Endometrial microvascular endothelial cells (primary cell): Measurements from ENCODE around the gene LANCL2. TPM values are rescaled to one million over a fixed set of nuclear protein-coding genes. Genes with fewer than 3 reads are reported as not detected.

ENCODE experiments used
- in situ Hi-C: cut with HindIII; loops from 2 replicates; pipeline ENCODE4 v1.10.0; 2017; ENCODE audit warnings: low sequenced_read_pairs, low pct_unique_long_range_greater_than_20kb; ENCODE audit errors: inconsistent ontology term
- total RNA-seq: library from RNA; depleted of rRNA; stranded (reverse); fragments of >200 nt; gene quantifications from one replicate; pipeline ENCODE4 v1.2.3, GENCODE V29; 2015; ENCODE audit errors: inconsistent ontology term

The LANCL2 gene, protein sequence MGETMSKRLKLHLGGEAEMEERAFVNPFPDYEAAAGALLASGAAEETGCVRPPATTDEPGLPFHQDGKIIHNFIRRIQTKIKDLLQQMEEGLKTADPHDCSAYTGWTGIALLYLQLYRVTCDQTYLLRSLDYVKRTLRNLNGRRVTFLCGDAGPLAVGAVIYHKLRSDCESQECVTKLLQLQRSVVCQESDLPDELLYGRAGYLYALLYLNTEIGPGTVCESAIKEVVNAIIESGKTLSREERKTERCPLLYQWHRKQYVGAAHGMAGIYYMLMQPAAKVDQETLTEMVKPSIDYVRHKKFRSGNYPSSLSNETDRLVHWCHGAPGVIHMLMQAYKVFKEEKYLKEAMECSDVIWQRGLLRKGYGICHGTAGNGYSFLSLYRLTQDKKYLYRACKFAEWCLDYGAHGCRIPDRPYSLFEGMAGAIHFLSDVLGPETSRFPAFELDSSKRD
- 21.8 TPM for total RNA-seq

DNA sequence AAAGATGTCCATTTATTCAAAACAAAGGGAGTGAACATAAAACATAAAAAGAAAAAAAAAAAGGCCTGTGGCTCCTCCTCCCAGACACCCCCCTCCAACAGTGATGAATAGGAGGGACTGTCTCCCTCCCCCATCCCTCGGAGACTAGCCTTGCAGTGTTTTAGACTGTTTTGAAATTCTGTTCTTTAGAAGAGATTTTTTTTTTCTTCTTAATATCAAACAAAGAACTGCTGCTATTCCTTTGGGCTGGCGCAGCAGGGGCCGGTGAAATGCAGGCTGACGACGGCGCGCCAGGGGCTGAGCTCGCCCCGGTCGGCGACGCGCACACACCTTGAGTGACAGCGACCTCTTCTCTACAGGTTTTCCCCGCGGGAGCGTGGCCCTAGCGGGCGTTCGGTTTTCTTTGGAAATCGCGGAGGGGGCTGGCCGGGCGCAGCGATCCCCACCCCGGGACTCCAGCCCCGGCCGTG, at the start of gene LANCL2:
Gene LANCL2, plus strand, starts transcription at position 133 of the 470 bp plus-strand sequence. CDS start 689 bp downstream, outside the sequence.
- in situ Hi-C loops: no loop called here

DNA sequence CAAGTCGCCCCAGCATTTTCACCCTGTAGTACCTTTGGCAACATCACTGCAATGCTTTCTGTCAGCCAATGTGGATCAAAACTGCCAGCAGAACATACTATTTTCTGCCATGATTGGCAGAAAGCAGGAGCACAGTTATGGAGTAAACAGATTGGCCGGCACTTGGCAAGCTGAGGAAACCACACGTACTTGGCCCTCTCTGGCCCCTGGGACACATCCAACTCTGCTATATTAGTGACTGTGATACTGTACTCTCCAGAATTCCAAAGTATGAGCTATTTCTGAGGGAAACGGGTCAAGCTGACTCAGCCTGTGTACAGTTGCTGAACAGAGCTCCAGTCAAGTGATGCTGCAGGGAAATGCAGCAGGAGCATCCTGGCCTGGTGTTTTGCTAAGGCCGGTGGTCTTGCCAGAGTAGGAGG, 39.8 kb upstream of the LANCL2 start:
- in situ Hi-C loops: no loop called here

DNA sequence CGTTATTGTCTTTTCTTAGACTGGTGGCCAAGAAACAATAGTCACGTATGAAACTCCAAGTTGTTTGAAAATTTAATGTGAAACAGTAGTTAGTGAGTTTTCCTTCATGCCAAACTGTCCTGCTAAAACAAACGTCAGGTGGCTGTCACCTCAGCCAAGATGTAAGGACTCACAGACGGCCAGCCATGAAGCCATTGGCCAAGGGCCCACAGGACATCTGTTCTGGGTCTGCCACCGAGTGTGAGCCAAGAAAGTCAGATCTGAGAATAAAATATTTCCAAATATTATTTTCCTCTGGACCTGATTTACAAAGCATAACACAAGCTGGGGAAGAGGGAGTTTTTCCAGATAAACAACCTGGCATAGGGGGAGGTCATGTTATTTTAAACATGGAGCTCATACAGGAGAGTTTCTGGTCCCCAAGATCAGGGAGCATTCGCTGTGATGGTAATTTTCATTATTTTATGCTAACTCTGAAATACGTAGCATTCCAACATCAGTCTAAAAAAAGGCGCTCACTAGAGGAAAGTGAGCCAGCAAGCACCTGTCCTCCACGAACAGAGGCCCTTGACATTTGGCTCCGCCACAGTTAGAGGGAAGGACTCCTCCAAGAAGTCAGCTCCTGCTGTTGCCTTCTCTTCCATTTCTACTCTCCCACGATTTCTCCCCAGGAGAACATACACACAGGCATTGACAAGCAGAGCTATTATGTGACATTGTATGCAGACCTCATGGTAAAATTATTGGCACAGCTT, 38.9 kb upstream of the LANCL2 start:
- in situ Hi-C loops: no loop called here

DNA sequence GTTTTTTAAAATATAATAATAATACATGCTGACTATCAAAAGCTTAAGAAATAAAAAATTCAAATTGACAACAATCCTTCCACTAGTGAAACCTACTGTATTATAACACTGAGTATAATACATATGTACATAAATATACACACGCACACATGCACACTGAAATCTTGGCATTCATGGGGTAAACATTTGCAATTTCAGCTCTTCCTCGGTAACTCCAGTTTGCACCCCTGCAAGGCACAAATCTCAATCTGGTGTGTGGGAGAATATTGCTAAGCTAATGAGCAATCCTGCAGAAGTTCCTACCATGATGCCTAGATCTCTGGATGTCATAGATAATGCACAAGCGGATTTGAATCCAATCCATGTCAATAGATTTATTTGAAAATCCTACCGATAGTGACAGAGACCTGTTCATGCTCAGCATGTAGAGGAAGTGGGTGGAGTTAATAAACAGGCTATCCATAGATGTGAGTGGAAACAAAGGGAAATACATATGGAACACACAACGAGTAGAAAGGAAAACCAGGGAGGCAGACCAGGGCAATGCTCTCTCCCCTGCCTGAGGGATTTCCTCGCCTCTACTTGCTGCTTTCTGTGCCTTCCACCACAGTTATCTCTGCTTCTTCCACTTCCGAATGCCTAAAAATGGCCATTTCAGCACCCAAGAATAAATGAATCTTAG, 38.1 kb upstream of the LANCL2 start:
- in situ Hi-C loops: no loop called here

DNA sequence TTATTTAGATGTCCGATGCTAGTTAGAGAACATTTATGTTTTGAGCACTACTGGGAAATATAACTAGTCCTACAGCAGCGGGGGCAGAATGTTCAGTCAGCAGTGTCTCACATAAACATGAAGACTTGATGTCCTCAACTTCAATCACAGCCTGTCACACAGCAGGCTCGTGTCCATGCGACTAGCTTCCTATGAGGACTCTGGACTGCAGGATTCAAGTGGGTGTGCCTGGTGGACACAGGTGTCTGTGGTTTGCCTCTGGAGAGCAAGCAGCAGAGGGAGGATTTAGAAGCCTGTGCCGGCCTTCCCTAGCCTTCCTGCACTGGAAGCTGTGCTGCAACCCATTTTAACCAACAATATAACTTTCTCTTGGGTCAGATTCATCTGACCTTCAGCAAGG, 30.0 kb upstream of the LANCL2 start:
- in situ Hi-C loops: no loop called here

DNA sequence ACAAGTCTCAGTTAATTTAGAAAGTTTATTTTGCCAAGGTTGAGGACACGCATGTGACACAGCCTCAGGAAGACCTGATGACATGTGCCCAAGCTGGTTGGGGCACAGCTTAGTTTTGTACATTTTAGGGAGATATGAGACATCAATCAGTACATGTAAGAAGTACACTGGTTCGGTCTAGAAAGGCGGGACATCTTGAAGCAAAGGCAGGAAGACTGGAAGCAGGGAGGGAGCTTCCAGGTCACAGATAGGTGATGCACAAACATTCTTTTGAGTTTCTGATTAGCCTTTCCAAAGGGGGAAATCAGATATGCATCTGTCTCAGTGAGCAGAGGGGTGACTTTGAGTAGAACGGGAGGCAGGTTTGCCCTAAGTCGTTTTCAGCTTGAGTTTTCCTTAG, 29.4 kb upstream of the LANCL2 start:
- in situ Hi-C loops: no loop called here

DNA sequence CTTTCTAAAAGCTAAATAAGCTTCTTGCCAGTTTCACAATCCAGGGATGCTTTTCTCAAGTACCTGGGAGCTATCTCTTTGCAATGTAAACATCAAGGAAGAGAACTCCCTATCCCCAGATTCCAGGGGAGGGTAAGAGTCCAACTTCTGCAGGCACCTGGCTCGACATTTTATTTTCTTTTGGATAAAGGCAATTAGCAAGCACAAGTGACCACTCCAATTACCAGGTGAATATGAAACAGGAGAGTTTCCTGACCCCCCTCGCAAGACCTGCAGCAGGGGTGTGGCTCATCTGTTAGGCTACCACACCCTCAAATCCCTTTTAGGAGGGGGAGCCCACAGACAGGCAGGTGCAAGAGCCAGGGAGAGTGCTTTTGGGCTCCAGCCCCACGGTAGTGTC, 28.6 kb upstream of the LANCL2 start:
- in situ Hi-C loops: no loop called here

DNA sequence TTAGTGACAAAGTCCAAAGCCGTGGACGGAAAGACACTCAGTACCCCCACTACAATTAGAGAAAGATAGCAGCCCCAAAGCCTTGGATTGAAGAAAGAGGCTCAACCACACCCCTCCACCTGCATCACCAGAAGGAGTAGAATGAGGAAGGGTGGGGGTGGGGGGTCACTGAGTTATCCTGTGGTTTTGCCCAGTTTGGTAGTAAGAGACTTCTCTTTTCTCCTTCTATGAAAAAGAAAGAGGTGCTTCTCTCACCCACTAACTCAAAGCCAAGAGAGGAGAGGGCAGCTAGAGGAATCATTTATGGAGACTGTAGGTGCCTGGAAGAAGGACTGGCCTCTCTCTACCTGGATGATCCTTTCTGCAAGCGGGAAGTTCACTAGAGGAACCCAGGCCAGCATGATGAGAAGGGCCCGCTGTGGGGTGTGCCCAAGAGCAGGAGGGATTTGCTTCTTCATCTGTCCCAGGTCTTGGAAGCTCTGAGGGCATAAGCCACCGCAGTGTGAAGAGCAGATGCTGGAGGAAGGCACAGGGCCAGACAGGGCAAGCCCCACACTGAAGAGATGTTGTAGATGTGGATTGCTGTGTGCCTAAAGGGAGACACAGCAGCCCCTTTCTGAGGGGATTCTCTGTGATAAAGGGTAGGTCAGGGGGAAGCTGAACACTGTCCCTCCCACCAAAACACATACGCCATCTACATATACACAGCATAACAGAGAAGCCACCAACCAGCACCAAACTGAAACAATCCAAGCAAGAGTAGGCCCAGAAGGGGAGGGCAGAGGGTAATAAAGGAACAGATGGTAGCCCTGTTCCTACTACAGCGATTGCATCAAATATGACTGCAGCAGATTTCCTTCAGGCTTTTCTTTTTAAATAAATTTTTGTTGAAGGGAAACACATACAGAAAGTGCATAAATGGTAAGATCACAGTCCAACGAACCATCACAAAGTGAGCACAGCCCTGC, 25.8 kb upstream of the LANCL2 start:
- in situ Hi-C loops: no loop called here

DNA sequence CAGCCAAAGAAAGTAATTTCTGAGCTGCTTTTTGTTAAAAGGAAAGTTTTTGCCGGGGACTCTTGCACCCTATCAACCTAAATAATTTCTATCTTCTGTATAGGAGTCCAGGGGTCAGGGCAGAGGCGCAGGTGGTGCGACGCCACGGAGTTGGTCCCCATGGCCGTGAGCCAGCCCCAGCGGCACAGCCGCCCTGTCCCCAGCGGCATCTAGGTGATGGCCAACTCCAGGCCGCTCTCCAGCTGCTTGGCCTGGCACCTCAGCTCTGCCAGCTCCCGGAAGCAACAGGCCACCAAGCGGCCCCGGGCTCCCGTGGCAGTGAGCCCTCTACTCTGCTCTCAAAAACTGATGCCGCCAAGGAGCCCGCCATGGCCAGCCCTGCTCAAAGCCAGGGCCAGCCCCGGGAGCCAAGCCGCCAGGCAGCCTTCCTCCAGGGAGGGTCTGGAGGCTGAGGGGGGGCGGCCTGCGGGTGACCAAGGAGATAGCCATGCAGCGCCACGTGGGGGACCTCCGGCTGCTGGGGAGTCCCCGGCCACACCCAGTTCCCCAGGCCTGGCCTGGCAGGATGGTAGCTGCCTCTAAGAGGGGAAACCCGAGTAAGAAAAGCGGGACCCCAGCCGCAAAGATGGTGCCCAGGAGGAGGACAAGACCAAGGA, 22.8 kb upstream of the LANCL2 start:
- in situ Hi-C loops: no loop called here

DNA sequence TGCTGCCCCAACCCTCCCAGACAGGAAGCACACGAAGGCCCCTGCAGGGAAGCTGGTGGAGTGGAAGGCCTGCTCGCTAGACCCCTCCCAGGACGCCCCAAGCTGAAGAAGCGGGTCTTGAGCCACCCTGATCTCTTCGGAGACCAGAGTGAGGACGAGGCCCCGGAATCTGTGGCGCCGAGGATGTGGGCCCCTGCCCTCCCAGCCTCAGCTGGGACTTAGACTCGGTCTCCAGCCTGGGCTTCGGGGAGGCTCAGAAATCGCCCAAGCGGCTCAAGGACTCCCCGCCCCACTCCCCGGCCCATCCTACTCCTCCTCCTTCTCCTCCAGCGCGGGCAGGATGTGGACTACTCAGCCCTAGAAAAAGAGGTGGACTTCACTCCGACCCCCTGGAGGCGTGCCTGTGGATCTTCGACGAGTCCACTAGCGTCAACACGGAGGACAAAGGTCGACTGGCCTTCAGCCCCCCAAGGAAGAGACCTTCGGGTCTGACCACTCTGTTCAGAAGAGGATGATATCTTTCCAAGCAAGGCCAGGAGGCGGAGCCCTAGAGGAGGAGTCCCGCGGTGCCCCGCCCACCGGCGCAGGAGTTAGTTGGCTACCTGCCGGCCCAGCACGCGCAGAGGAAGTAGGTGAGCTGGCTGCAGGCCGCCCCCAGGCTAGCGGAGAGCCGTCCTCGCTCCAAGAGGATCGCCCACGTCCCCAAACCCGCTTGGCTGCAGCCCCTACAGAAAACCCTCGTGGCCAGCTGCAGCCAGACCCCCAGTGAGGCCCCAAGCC, 21.9 kb upstream of the LANCL2 start:
- in situ Hi-C loops: no loop called here

DNA sequence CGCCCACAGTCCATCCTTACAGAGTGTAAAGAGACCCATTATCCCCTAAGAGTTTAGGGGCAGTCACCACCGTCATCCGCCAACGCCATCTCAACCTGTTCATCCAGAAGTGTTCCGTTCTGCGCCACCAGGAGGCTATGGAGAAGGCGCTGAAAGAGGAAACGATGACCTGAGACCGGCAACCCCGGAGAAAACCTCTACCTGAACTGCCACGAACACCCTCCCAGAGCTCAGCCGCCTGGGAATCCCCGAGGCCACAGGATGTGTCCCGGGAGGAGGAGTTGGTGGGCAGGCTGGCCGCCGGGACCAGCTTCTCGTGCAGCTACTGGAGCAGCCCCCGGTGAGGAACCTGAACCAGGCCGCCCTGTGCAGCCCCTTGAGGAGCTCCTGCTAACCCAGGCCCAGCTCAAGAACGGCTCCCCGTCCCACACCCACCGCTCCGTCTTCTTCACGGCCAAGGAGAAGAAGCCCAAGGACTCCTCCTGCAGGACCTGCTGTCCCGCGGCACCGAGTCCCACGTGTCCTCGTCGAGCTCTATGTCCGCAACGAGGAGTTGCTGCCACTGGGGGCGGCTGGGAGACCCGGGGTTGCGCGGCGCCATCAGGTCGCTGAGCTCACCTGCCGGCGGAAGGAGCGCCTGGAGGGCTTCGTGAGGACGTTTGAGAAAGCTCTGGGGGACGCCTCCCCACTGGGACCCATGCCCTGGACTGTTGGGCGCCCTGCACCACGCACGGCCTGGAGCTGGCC, 21.1 kb upstream of the LANCL2 start:
- in situ Hi-C loops: no loop called here

DNA sequence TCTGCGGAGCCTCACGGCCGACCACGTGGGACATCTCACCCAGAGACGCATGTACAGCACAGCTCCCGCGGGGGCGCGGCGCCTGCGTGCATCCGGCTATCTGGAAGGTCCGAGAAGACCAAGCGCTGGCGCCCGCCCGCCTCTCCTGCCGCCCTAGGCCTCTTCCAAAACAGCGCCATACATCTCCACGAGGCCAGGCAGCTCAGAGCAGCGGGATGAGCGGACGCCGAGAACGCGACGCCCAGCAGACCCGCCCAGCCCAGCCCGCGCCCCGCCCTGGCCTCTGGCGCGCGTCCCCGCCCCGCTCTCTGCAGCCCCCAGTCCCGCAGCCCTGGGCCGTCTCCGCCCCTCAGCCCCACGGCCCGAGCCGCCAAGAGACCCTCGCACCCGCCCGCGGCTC, 20.3 kb upstream of the LANCL2 start:
- in situ Hi-C loops: no loop called here

DNA sequence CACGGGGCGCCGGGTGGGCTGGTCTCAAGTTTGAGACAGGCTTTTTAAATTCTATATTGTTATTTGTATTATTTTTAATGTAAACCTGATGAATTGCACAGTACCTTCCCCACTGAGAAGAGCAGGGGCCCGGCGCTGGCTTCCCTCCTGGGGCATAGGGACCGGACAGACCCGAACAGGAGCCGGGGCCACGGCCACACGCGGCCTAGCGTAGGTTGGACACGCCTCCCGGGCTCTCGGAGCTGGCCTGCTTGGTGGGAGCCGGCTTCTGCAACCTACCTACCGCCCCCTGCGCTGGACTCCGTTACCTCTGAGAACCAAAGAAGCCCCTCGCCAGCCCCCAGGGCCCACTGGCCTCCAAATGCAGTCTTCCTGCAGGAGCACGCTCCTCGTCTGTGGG, 19.8 kb upstream of the LANCL2 start:
- in situ Hi-C loops: no loop called here

DNA sequence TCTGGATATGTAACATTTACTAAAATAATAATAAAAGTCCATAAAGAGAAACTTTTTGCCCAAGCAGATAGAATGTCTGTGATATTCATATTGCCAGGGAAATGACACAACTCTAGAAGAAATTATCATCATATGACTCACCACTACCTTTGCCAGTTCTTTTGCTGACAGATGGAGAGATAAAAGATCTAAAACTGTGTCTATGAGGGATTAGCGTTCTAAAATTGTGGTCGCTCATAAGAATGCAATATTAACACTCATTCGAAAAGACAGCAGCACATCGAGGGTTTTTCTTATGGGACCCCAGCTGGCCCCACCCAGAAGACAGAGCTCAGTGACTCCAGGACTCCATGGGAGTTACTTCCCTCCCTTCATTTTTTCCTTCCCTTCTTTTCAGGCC, 16.6 kb upstream of the LANCL2 start:
- in situ Hi-C loops: no loop called here

DNA sequence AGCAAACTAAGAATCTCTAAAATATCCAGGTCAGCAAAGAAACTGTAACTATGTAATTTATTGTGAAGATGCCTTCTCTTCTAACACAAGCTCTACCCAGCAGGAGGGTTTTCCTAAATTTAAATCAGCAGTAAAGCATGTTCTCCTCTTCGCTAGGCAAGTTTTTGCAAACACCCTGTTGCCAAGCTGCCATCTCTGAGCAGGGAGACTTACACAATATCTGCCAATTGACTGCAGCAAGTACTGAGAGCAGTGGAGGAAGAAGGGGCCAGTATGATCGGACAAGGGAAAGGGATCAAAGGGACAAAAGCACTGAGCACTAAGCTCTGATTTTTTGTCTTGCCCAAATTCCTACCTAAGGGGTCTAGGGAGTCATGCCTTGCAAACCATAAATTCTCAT, 16.0 kb upstream of the LANCL2 start:
- in situ Hi-C loops: no loop called here

DNA sequence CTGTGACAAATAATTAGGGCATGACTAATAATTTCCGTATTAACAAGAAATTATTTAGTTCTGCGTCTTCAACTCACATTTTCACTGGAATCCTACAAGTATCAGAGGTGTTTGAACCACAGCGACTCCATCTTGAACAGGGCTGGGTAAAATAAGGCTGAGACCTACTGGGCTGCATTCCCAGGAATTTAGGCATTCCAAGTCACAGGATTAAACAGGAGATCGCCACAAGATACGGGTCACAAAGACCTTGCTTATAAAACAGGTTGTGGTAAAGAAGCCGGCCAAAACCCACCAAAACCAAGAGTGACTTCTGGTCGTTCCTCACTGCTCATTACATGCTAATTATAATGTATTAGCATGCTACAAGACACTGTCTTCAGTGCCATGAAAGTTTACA, 14.9 kb upstream of the LANCL2 start:
- in situ Hi-C loops: no loop called here

DNA sequence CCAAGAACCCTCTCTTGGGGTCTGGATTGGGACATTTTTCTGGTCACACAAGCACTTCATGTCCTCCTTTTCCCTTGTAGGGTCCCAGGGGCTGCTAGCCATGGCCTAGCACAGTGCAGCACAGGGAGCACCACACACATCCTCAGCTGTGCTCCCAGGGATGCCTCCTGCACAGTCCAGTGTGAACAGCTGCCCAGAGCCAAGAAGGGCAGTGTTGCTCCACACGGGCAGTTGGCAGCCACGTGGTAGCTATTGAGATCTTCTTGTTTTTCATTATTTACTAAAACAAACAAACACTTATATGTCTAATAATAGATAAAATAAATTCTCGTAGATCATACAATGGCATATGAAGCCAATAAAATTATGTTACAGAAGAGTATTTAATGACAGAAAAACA, 13.9 kb upstream of the LANCL2 start:
- in situ Hi-C loops: no loop called here
